T-cell (primary cell): ENCODE results near the gene CCL28. TPM values are rescaled to one million over a fixed set of nuclear protein-coding genes. Genes with fewer than 3 reads are reported as not detected.

Experiments used
- total RNA-seq, 35 experiments: library from RNA in 6 of 35; stranded (reverse) in 6 of 35; fragments of 120-200 nt in 1 of 35; gene quantifications; one replicate each; pipeline versions ENCODE4 v1.2.1 to v1.2.4 and lab custom pipeline; 2013 to 2026

CCL28 gene
- total RNA-seq, 5 donors from 2014 or later (not counting 1 experiment from before 2014, with no cell fraction given) = 13.3 to 18.1 (median 15.8) TPM

Other genes with a start within 250 kb of the CCL28 start
- under 1 TPM in 4 of 5 donors, not detected in 1; 0.41 to 0.89 (median 0.73) TPM for gene NIM1K, start 220.2 kb downstream of the CCL28 start, total RNA-seq
- 10 to 100 TPM; 29.2 to 49.1 (median 36.2) TPM for gene HMGCS1, start 99.0 kb downstream of the CCL28 start, total RNA-seq
- 10 to 100 TPM; 10.1 to 19.4 (median 15.9) TPM for gene TMEM267, start 71.5 kb upstream of the CCL28 start, total RNA-seq
- 1 to 10 TPM; 1.0 to 4.2 (median 2.8) TPM for gene C5orf34, start 102.8 kb upstream of the CCL28 start, total RNA-seq
- 10 to 100 TPM; 28.8 to 44.9 (median 35.0) TPM for gene PAIP1, start 144.7 kb upstream of the CCL28 start, total RNA-seq
- 10 to 100 TPM; 49.3 to 56.3 (median 52.6) TPM for gene NNT, start 190.8 kb upstream of the CCL28 start, total RNA-seq